SW480 (cell line): ENCODE measurements around the gene ADAM15.
A peak's percentile ranks its signal among the peaks of the same experiment; 100 is the strongest.

ENCODE experiments used
- DNase-seq: peaks from one replicate; pipeline ENCODE4 v3.0.0-alpha.2; 2016; ENCODE audit warnings: low spot score

ADAM15 gene

GRCh38 chr1:155032886-155033285 is 18.2 kb upstream of the ADAM15 start:
- DNase-seq: no peak

GRCh38 chr1:155033524-155033923 is 17.6 kb upstream of the ADAM15 start, which contains the start of the genes DCST1 and DCST2:
DCST1 (plus strand) TSS chr1:155033824; CDS start chr1:155034037, 213 bp downstream.
DCST2 (minus strand) TSS chr1:155033781; CDS start chr1:155033701, 80 bp downstream.
- DNase-seq: no peak

GRCh38 chr1:155034318-155035208 is 16.6 kb upstream of the ADAM15 start:
- no peak for DNase-seq

- no peak for DNase-seq
Measured at GRCh38 chr1:155035936-155036335, 15.2 kb upstream of the ADAM15 start.

- no peak for DNase-seq
Measured at GRCh38 chr1:155037043-155037442, 14.1 kb upstream of the ADAM15 start.

- DNase-seq: no peak
Measured at GRCh38 chr1:155037851-155038441, 13.2 kb upstream of the ADAM15 start.

GRCh38 chr1:155038602-155039307 is 12.4 kb upstream of the ADAM15 start:
- no peak for DNase-seq

- DNase-seq: no peak
Measured at GRCh38 chr1:155039308-155039669, 11.8 kb upstream of the ADAM15 start.

- no peak for DNase-seq
Measured at GRCh38 chr1:155040358-155041093, 10.6 kb upstream of the ADAM15 start.

- DNase-seq: no peak
Measured at GRCh38 chr1:155042789-155043188, 8.3 kb upstream of the ADAM15 start.

- DNase-seq: no peak
Measured at GRCh38 chr1:155043301-155043702, 7.8 kb upstream of the ADAM15 start.

GRCh38 chr1:155043793-155044192 is 7.3 kb upstream of the ADAM15 start:
- DNase-seq: no peak

- DNase-seq: no peak
Measured at GRCh38 chr1:155044365-155044764, 6.8 kb upstream of the ADAM15 start.

GRCh38 chr1:155044812-155045657 is 6.1 kb upstream of the ADAM15 start:
- DNase-seq: peak; percentile 74

- no peak for DNase-seq
Measured at GRCh38 chr1:155048449-155049334, 2.4 kb upstream of the ADAM15 start.

- DNase-seq: no peak
Measured at GRCh38 chr1:155049651-155050559, 1.2 kb upstream of the ADAM15 start.

- no peak for DNase-seq
Measured at GRCh38 chr1:155051342-155051776, 243 bp downstream of the ADAM15 start.

- DNase-seq: peak; percentile 22
Measured at GRCh38 chr1:155051777-155052398, 772 bp downstream of the ADAM15 start.
